Muscle of leg (tissue), 11 donors: ENCODE data around the gene LTB4R. TPM values are rescaled to one million over a fixed set of nuclear protein-coding genes. Genes with fewer than 3 reads are reported as not detected.

Experiments
- DNase-seq: peaks from one replicate; pipeline ENCODE4 v3.0.0; 2013
- H3K27ac ChIP-seq: one replicate; pipeline ENCODE4 v1.5.1; 2013; ENCODE audit warnings: mild to moderate bottlenecking, low read length, control low read depth
- H3K27me3 ChIP-seq: one replicate; pipeline ENCODE4 v1.6.1; 2013; ENCODE audit warnings: low read length; ENCODE audit not compliant: control insufficient read depth, insufficient read depth
- H3K36me3 ChIP-seq: one replicate; pipeline ENCODE4 v1.6.1; 2013; ENCODE audit warnings: low read length; ENCODE audit not compliant: control insufficient read depth, insufficient read depth
- H3K4me1 ChIP-seq: one replicate; pipeline ENCODE4 v1.6.1; 2013; ENCODE audit warnings: low read length; ENCODE audit not compliant: control insufficient read depth, insufficient read depth
- H3K4me3 ChIP-seq: one replicate; pipeline ENCODE4 v1.5.1; 2013; ENCODE audit warnings: low read length, control low read depth
- H3K9me3 ChIP-seq: replicated peaks from 2 replicates; pipeline ENCODE4 v1.6.1; 2013; ENCODE audit warnings: low read depth, low read length; ENCODE audit not compliant: control insufficient read depth
- WGBS: methylation state at CpG from one replicate; pipeline ENCODE4 v1.1.5; 2013; ENCODE audit warnings: missing lambda C conversion rate; ENCODE audit not compliant: insufficient coverage; 5-methylcytosine and 5-hydroxymethylcytosine counted together
- polyA plus RNA-seq, 8 donors: library from polyadenylated mRNA; unstranded; fragments of 120-200 nt; gene quantifications; one replicate each; pipeline versions ENCODE4 v1.2.1 to v1.2.3, GENCODE V29; 2013; ENCODE audit warnings: inconsistent platforms in 1 of 8, low replicate concordance in 1 of 8; ENCODE audit not compliant: insufficient read length in 8 of 8, insufficient read depth in 1 of 8
- total RNA-seq: library from RNA; stranded (reverse); fragments of 120-200 nt; gene quantifications from one replicate; pipeline ENCODE4 v1.2.4, GENCODE V29; 2013

The LTB4R gene
- total and polyA plus RNA-seq, 9 donors: 2.1 to 5.9 (median 3.3) TPM

- peak; percentile 32 for DNase-seq
- no peaks in the 10 kb centered on the region for H3K9me3 ChIP-seq
- H3K4me1 ChIP-seq: peaks cover 21% of the 10 kb centered on the region
- WGBS: 10% methylated on average over 27 of the region's 51 CpGs
- peaks cover 72% of the 10 kb centered on the region for H3K27me3 ChIP-seq
- H3K27ac ChIP-seq: no peak within 1 kb of the TSS
- H3K36me3 ChIP-seq: no peaks in the 10 kb centered on the region
- peak within 1 kb of the TSS; percentile 41 for H3K4me3 ChIP-seq
These were observed 28.2 kb downstream of the LTB4R start, which contains the start of gene RIPK3 for GRCh38 chr14:24339284-24340151. TSS of gene RIPK3 (minus strand) at chr14:24339991. CDS start at chr14:24339826, 165 bp downstream.

- peaks cover 13% of the 10 kb centered on the region for H3K4me1 ChIP-seq
- no peaks in the 10 kb centered on the region for H3K9me3 ChIP-seq
- peaks cover 72% of the 10 kb centered on the region for H3K27me3 ChIP-seq
- no peak for DNase-seq
- no peak overlapping the region for H3K27ac ChIP-seq
- no peak overlapping the region for H3K4me3 ChIP-seq
- no CpG with 5 or more reads among the region's 1 CpG for whole genome bisulfite sequencing
- no peaks in the 10 kb centered on the region for H3K36me3 ChIP-seq
These were observed 29.3 kb downstream of the LTB4R start for GRCh38 chr14:24340606-24341005.

- Histone ChIP-seq H3K9me3 (no peaks in the 10 kb centered on the region), H3K36me3 (no peaks in the 10 kb centered on the region), H3K4me3 (no peak overlapping the region), H3K27me3 (peaks cover 53% of the 10 kb centered on the region), H3K4me1 (peaks cover 13% of the 10 kb centered on the region), H3K27ac (no peak overlapping the region)
- WGBS: no CpG with 5 or more reads among the region's 4 CpGs
- no peak for DNase-seq
These were observed 31.6 kb downstream of the LTB4R start for GRCh38 chr14:24342889-24343288.

- H3K27ac ChIP-seq: no peak overlapping the region
- peaks cover 9% of the 10 kb centered on the region for H3K4me1 ChIP-seq
- no peaks in the 10 kb centered on the region for H3K9me3 ChIP-seq
- H3K36me3 ChIP-seq: no peaks in the 10 kb centered on the region
- WGBS: 60% methylated on average over 2 of the region's 7 CpGs
- H3K4me3 ChIP-seq: no peak overlapping the region
- H3K27me3 ChIP-seq: peaks cover 41% of the 10 kb centered on the region
- no peak for DNase-seq
These were observed 32.7 kb downstream of the LTB4R start for GRCh38 chr14:24343795-24344660.

- Histone ChIP-seq H3K4me1 (no peaks in the 10 kb centered on the region), H3K36me3 (no peaks in the 10 kb centered on the region), H3K27me3 (peaks cover 22% of the 10 kb centered on the region), H3K9me3 (no peaks in the 10 kb centered on the region), H3K27ac (no peak overlapping the region), H3K4me3 (no peak overlapping the region)
- WGBS: 11% methylated on average over 1 of the region's 1 CpG
- no peak for DNase-seq
These were observed 35.8 kb downstream of the LTB4R start for GRCh38 chr14:24347134-24347533.

- peaks cover 26% of the 10 kb centered on the region for H3K27me3 ChIP-seq
- no peak overlapping the region for H3K27ac ChIP-seq
- no CpG with 5 or more reads among the region's 2 CpGs for WGBS
- H3K4me3 ChIP-seq: no peak overlapping the region
- no peaks in the 10 kb centered on the region for H3K9me3 ChIP-seq
- no peaks in the 10 kb centered on the region for H3K36me3 ChIP-seq
- no peaks in the 10 kb centered on the region for H3K4me1 ChIP-seq
- no peak for DNase-seq
These were observed 36.9 kb downstream of the LTB4R start for GRCh38 chr14:24348186-24348585.

GRCh38 chr14:24349742-24350141 lies 38.4 kb downstream of the LTB4R start:
- Histone ChIP-seq H3K9me3 (no peaks in the 10 kb centered on the region), H3K27me3 (peaks cover 22% of the 10 kb centered on the region), H3K4me1 (no peaks in the 10 kb centered on the region), H3K4me3 (no peak overlapping the region), H3K27ac (no peak overlapping the region), H3K36me3 (no peaks in the 10 kb centered on the region)
- no peak for DNase-seq
- WGBS: 55% methylated on average over 3 of the region's 5 CpGs

- H3K27me3 ChIP-seq: peaks cover 12% of the 10 kb centered on the region
- H3K36me3 ChIP-seq: no peaks in the 10 kb centered on the region
- peak; percentile 55 for DNase-seq
- H3K27ac ChIP-seq: no peak overlapping the region
- no peaks in the 10 kb centered on the region for H3K4me1 ChIP-seq
- no peak overlapping the region for H3K4me3 ChIP-seq
- WGBS: 18% methylated on average over 2 of the region's 4 CpGs
- H3K9me3 ChIP-seq: no peaks in the 10 kb centered on the region
These were observed 40.2 kb downstream of the LTB4R start for GRCh38 chr14:24351517-24351916.

GRCh38 chr14:24353559-24354481 lies 42.5 kb downstream of the LTB4R start:
- Histone ChIP-seq H3K9me3 (no peaks in the 10 kb centered on the region), H3K27ac (no peak overlapping the region), H3K4me3 (no peak overlapping the region), H3K4me1 (no peaks in the 10 kb centered on the region), H3K27me3 (peaks cover 12% of the 10 kb centered on the region), H3K36me3 (no peaks in the 10 kb centered on the region)
- DNase-seq: peak; percentile 21
- 96% methylated on average over 3 of the region's 5 CpGs for WGBS
